Measurements from ENCODE around the gene SFT2D3. TPM values are rescaled to one million over a fixed set of nuclear protein-coding genes. Genes with fewer than 3 reads are reported as not detected.
A peak's percentile ranks its signal among the peaks of the same experiment; 100 is the strongest.

SFT2D3 gene
- total and polyA plus RNA-seq, 8 donors, result 2.7 to 5.7 (median 3.7) TPM

- no peak for TF ChIP-seq CTCF (IDR thresholded peaks at IDR 0.05)
- no peak for DNase-seq
- FAIRE-seq, result no peak
- H3K27me3 ChIP-seq, result no peaks in the 10 kb centered on the region
- H3K27ac ChIP-seq, result no peak overlapping the region
- H3K4me3 ChIP-seq, result peak overlapping the region in 1 of 4 donors; percentile 58
- H3K4me1 ChIP-seq, result peaks cover 0 to 8% (median 0%) of the 10 kb centered on the region in 3 donors
- no peak for ATAC-seq
- 86% methylated on average over 16 to 17 of the region's 17 CpGs for WGBS, 2 donors
- no peaks in the 10 kb centered on the region for H3K9me3 ChIP-seq
- intact Hi-C loops (cut with DNase I), result no loop called here
- no peaks in the 10 kb centered on the region for H3K36me3 ChIP-seq
These were observed 27.8 kb upstream of the SFT2D3 start for GRCh38 chr2:127673291-127674069.

GRCh38 chr2:127674241-127675209 is 26.8 kb upstream of the SFT2D3 start:
- Histone ChIP-seq H3K9me3 (no peaks in the 10 kb centered on the region), H3K27ac (no peak overlapping the region), H3K27me3 (no peaks in the 10 kb centered on the region), H3K4me1 (peaks cover 0 to 8% (median 0%) of the 10 kb centered on the region in 3 donors), H3K4me3 (peak overlapping the region in 3 of 4 donors; percentile 26 to 58 (median 51)), H3K36me3 (no peaks in the 10 kb centered on the region)
- TF ChIP-seq CTCF (IDR thresholded peaks at IDR 0.05), result no peak
- ATAC-seq (peak; percentile 55 to 67 (median 66)), DNase-seq (peak in 2 of 6 donors; percentile 73 to 75), FAIRE-seq (no peak)
- intact Hi-C loops (cut with DNase I), result no loop called here
- WGBS, 2 donors, result 13 to 17% methylated on average over 55 to 72 of the region's 72 CpGs

- DNase-seq (peak in 2 of 6 donors; percentile 31 to 70), ATAC-seq (peak; percentile 43 to 77 (median 66)), FAIRE-seq (no peak)
- H3K4me3 ChIP-seq, result peak within 1 kb of the TSS; percentile 26 to 58 (median 40)
- H3K9me3 ChIP-seq, result no peaks in the 10 kb centered on the region
- no peak for TF ChIP-seq CTCF (IDR thresholded peaks at IDR 0.05)
- H3K27ac ChIP-seq, result no peak within 1 kb of the TSS
- intact Hi-C loops (cut with DNase I), result no loop called here
- no peaks in the 10 kb centered on the region for H3K27me3 ChIP-seq
- H3K4me1 ChIP-seq, result peaks cover 0 to 8% (median 0%) of the 10 kb centered on the region in 3 donors
- WGBS, 2 donors, result 3 to 4% methylated on average over 41 to 56 of the region's 56 CpGs
- H3K36me3 ChIP-seq, result no peaks in the 10 kb centered on the region
These were observed 25.7 kb upstream of the SFT2D3 start, which contains the start of gene LIMS2 for GRCh38 chr2:127675331-127676261. LIMS2 (minus strand) TSS chr2:127675530; CDS start chr2:127675024, 506 bp downstream.

GRCh38 chr2:127676906-127677305 is 24.4 kb upstream of the SFT2D3 start:
- no peak overlapping the region for H3K4me3 ChIP-seq
- H3K36me3 ChIP-seq, result no peaks in the 10 kb centered on the region
- no peak for ATAC-seq
- no peak overlapping the region for H3K27ac ChIP-seq
- H3K9me3 ChIP-seq, result no peaks in the 10 kb centered on the region
- no peaks in the 10 kb centered on the region for H3K27me3 ChIP-seq
- FAIRE-seq, result no peak
- no peak for TF ChIP-seq CTCF (IDR thresholded peaks at IDR 0.05)
- DNase-seq, result peak in 1 of 6 donors; percentile 35
- H3K4me1 ChIP-seq, result peaks cover 0 to 8% (median 0%) of the 10 kb centered on the region in 3 donors
- intact Hi-C loops (cut with DNase I), result no loop called here
- 83 to 87% methylated on average over 2 of the region's 2 CpGs for WGBS, 2 donors

All from pancreas (tissue), 10 donors.